ENCODE measurements around the gene JARID2. TPM values are rescaled to one million over a fixed set of nuclear protein-coding genes. Genes with fewer than 3 reads are reported as not detected.

The JARID2 gene
- total and polyA plus RNA-seq, 10 of the 15 experiments (the other 5 are each of a cell fraction or from before 2014, with no cell fraction given) = 4.2 to 21.6 (median 11.7) TPM

DNA sequence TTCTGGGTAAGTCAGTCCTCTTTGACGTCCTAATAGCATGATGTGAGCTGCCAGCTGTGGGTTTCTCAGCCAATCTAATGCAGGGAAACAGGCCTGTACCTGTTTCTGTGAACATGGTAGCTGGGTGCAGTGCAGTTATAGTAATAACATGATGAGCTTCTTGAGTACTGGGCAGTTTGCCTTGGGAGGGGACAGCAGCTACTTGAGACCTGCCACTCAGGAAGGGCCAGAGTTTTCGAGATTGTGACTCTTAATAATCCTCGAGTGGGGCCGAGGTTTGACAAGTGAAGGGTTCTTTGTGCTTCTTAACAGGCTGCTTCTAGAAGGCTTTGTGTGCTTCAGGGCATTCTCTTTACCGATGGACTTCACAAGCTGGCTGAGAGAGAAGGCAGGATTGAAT is 180.1 kb downstream of the JARID2 start:
- BruUV-seq (replicated peaks) = no TSS peak
- no peak for ATAC-seq
- RAD21 ChIA-PET (ENCODE audit: unreplicated experiment) = interaction anchor here (0.5 to 1.6 kb wide), 3 partner anchors 11 to 198 kb away, joined by 3 to 5 read pairs (median 4); no protein-coding TSS in a partner anchor
- H3K27ac ChIP-seq (ENCODE audit: control insufficient read depth, insufficient read depth) = no peak overlapping the region
- no peak overlapping the region for H3K4me2 ChIP-seq (ENCODE audit: control insufficient read depth, insufficient read depth)
- CTCF ChIA-PET = interaction anchor here (0.6 to 2.5 kb wide), 5 partner anchors 9 to 99 kb away, joined by 3 to 17 read pairs (median 4); no protein-coding TSS in a partner anchor
- no peaks in the 10 kb centered on the region for H3K27me3 ChIP-seq (replicated peaks in 1 of 2; ENCODE audit: control insufficient read depth in 2 of 2, insufficient read depth in 2 of 2, low read length in 1 of 2)
- in situ Hi-C loops (cut with MboI) = no loop called here
- no peak overlapping the region for H3K4me3 ChIP-seq
- POLR2A ChIA-PET = interaction anchor here (0.8 to 1.2 kb wide), 4 partner anchors 13 to 39 kb away, joined by 3 to 4 read pairs (median 4); no protein-coding TSS in a partner anchor
- H3K9me3 ChIP-seq (replicated peaks; ENCODE audit: control insufficient read depth, insufficient read depth, low read length) = no peaks in the 10 kb centered on the region
- H3K36me3 ChIP-seq (ENCODE audit: control insufficient read depth in 2 of 2, insufficient read depth in 2 of 2, low read length in 1 of 2) = peaks cover 2 to 8% of the 10 kb centered on the region in 2 experiments; a peak in 2 of 4 replicates
- no peak for DNase-seq (ENCODE audit: low read depth, low spot score)
- H4K20me1 ChIP-seq (ENCODE audit: control insufficient read depth, insufficient read depth) = no peaks in the 10 kb centered on the region
- FAIRE-seq = no peak
- no peak for TF ChIP-seq TCF7 (IDR thresholded peaks at IDR 0.05; ENCODE audit: borderline replicate concordance)
- TF ChIP-seq, protein P1, sequence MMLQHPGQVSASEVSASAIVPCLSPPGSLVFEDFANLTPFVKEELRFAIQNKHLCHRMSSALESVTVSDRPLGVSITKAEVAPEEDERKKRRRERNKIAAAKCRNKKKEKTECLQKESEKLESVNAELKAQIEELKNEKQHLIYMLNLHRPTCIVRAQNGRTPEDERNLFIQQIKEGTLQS (IDR thresholded peaks at IDR 0.05; ENCODE audit: borderline replicate concordance, extremely low read depth, low read depth, low read length) = no peak
- no peak for TF ChIP-seq LARP7 (IDR thresholded peaks at IDR 0.05)
- no peak for TF ChIP-seq EP300 (IDR thresholded peaks at IDR 0.05; ENCODE audit: borderline replicate concordance in 1 of 2, control insufficient read depth in 1 of 2, low read depth in 2 of 2, low read length in 2 of 2)
- TF ChIP-seq CEBPB (IDR thresholded peaks at IDR 0.05; ENCODE audit: borderline replicate concordance in 1 of 2, low read depth in 2 of 2, low read length in 2 of 2) = no peak
- peaks cover 40% of the 10 kb centered on the region for H3K4me1 ChIP-seq (ENCODE audit: control insufficient read depth, insufficient read depth, low read length)
- SMC1A ChIA-PET (ENCODE audit: uncharacterized antibody, unreplicated experiment) = interaction anchor here (0.6 to 2.8 kb wide), 8 partner anchors 9 to 100 kb away, joined by 3 to 26 read pairs (median 6); no protein-coding TSS in a partner anchor
- H2AFZ ChIP-seq (ENCODE audit: control insufficient read depth, low read depth, low read length) = no peak overlapping the region
- no peak overlapping the region for H3K9ac ChIP-seq (ENCODE audit: control insufficient read depth, insufficient read depth, low read length)
- intact Hi-C loops (cut with micrococcal nuclease; ENCODE audit: unreplicated experiment) = no loop called here
- peaks cover 89% of the 10 kb centered on the region for H3K79me2 ChIP-seq (ENCODE audit: control insufficient read depth, insufficient read depth, low read length)
- 98% methylated on average over 5 of the region's 5 CpGs for WGBS (ENCODE audit: insufficient coverage, insufficient replicate concordance, low lambda C conversion rate, missing lambda C conversion rate)

DNA sequence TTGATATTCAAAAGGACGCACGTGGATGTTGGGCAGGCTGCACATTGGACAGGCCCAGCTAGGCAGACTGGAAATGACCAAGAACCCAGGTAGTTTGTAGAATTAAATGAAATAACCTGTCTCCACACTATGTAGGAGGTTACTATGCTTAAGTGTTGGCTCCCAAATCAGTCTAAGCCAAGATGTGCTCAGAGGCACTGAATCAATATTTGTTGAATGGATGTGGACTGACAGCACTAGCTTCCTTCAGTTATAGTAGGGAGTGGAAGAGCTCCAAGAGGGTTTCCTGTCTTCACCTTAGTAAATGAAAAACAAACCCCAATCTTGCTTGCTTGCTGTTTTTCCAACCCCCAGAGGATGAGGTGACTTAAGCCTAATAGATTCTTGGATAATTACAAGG is 180.5 kb downstream of the JARID2 start:
- no peaks in the 10 kb centered on the region for H3K9me3 ChIP-seq (replicated peaks; ENCODE audit: control insufficient read depth, insufficient read depth, low read length)
- in situ Hi-C loops (cut with MboI) = no loop called here
- H3K27me3 ChIP-seq (replicated peaks in 1 of 2; ENCODE audit: control insufficient read depth in 2 of 2, insufficient read depth in 2 of 2, low read length in 1 of 2) = no peaks in the 10 kb centered on the region
- ATAC-seq = no peak
- no peaks in the 10 kb centered on the region for H4K20me1 ChIP-seq (ENCODE audit: control insufficient read depth, insufficient read depth)
- no peak overlapping the region for H2AFZ ChIP-seq (ENCODE audit: control insufficient read depth, low read depth, low read length)
- ChIA-PET CTCF (interaction anchor here (0.8 to 2.5 kb wide), 4 partner anchors 9 to 100 kb away, joined by 3 to 17 read pairs (median 5); no protein-coding TSS in a partner anchor), SMC1A (ENCODE audit: uncharacterized antibody, unreplicated experiment) (interaction anchor here (0.6 to 2.8 kb wide), 8 partner anchors 8 to 100 kb away, joined by 3 to 26 read pairs (median 6); no protein-coding TSS in a partner anchor), RAD21 (ENCODE audit: unreplicated experiment) (interaction anchor here (0.5 to 1.6 kb wide), 4 partner anchors 10 to 198 kb away, joined by 3 to 5 read pairs (median 4); no protein-coding TSS in a partner anchor), POLR2A (interaction anchor here (0.8 to 1.5 kb wide), 5 partner anchors 13 to 39 kb away, joined by 3 to 4 read pairs (median 4); no protein-coding TSS in a partner anchor)
- TF ChIP-seq SMAD5 (IDR thresholded peaks at IDR 0.05; ENCODE audit: low read depth) = no peak
- no peak overlapping the region for H3K9ac ChIP-seq (ENCODE audit: control insufficient read depth, insufficient read depth, low read length)
- intact Hi-C loops (cut with micrococcal nuclease; ENCODE audit: unreplicated experiment) = no loop called here
- peaks cover 90% of the 10 kb centered on the region for H3K79me2 ChIP-seq (ENCODE audit: control insufficient read depth, insufficient read depth, low read length)
- 100% methylated on average over 2 of the region's 2 CpGs for WGBS (ENCODE audit: insufficient coverage, insufficient replicate concordance, low lambda C conversion rate, missing lambda C conversion rate)
- no peak overlapping the region for H3K4me3 ChIP-seq
- peaks cover 2 to 8% of the 10 kb centered on the region in 2 experiments; a peak in 2 of 4 replicates for H3K36me3 ChIP-seq (ENCODE audit: control insufficient read depth in 2 of 2, insufficient read depth in 2 of 2, low read length in 1 of 2)
- H3K4me2 ChIP-seq (ENCODE audit: control insufficient read depth, insufficient read depth) = no peak overlapping the region
- H3K27ac ChIP-seq (ENCODE audit: control insufficient read depth, insufficient read depth) = no peak overlapping the region
- DNase-seq (ENCODE audit: low read depth, low spot score) = no peak
- no peak for FAIRE-seq
- no TSS peak for BruUV-seq (replicated peaks)
- peaks cover 39% of the 10 kb centered on the region for H3K4me1 ChIP-seq (ENCODE audit: control insufficient read depth, insufficient read depth, low read length)
